ENCODE data around the gene LAIR2.

The LAIR2 gene

GRCh38 chr19:54530866-54531265, 28.2 kb downstream of the LAIR2 start:
- H3K9me3 Mint-ChIP-seq (ENCODE audit: low read depth) = no peaks in the 10 kb centered on the region
- H3K36me3 Mint-ChIP-seq = no peaks in the 10 kb centered on the region
- H3K27me3 Mint-ChIP-seq = peaks cover 23% of the 10 kb centered on the region
- H3K4me1 Mint-ChIP-seq (ENCODE audit: low read depth) = peaks cover 3% of the 10 kb centered on the region
- no peak overlapping the region for H3K4me3 Mint-ChIP-seq
- no peak overlapping the region for H3K27ac Mint-ChIP-seq

GRCh38 chr19:54532528-54532927, 29.9 kb downstream of the LAIR2 start:
- Mint-ChIP-seq H3K36me3 (no peaks in the 10 kb centered on the region), H3K9me3 (ENCODE audit: low read depth) (no peaks in the 10 kb centered on the region), H3K4me1 (ENCODE audit: low read depth) (peaks cover 3% of the 10 kb centered on the region), H3K27ac (no peak overlapping the region), H3K4me3 (no peak overlapping the region), H3K27me3 (peaks cover 21% of the 10 kb centered on the region)

- no peaks in the 10 kb centered on the region for H3K36me3 Mint-ChIP-seq
- no peak overlapping the region for H3K4me3 Mint-ChIP-seq
- H3K4me1 Mint-ChIP-seq (ENCODE audit: low read depth) = peaks cover 3% of the 10 kb centered on the region
- peaks cover 21% of the 10 kb centered on the region for H3K27me3 Mint-ChIP-seq
- no peaks in the 10 kb centered on the region for H3K9me3 Mint-ChIP-seq (ENCODE audit: low read depth)
- no peak overlapping the region for H3K27ac Mint-ChIP-seq
Observed at GRCh38 chr19:54533476-54533875, 30.8 kb downstream of the LAIR2 start.

- no peak overlapping the region for H3K27ac Mint-ChIP-seq
- no peak overlapping the region for H3K4me3 Mint-ChIP-seq
- peaks cover 3% of the 10 kb centered on the region for H3K4me1 Mint-ChIP-seq (ENCODE audit: low read depth)
- H3K27me3 Mint-ChIP-seq = peaks cover 24% of the 10 kb centered on the region
- no peaks in the 10 kb centered on the region for H3K9me3 Mint-ChIP-seq (ENCODE audit: low read depth)
- no peaks in the 10 kb centered on the region for H3K36me3 Mint-ChIP-seq
Observed at GRCh38 chr19:54534156-54534555, 31.5 kb downstream of the LAIR2 start.

- Mint-ChIP-seq H3K27ac (no peak overlapping the region), H3K4me1 (ENCODE audit: low read depth) (peaks cover 3% of the 10 kb centered on the region), H3K9me3 (ENCODE audit: low read depth) (no peaks in the 10 kb centered on the region), H3K36me3 (no peaks in the 10 kb centered on the region), H3K4me3 (no peak overlapping the region), H3K27me3 (peaks cover 23% of the 10 kb centered on the region)
Observed at GRCh38 chr19:54535601-54536000, 33.0 kb downstream of the LAIR2 start.

GRCh38 chr19:54536956-54537355, 34.3 kb downstream of the LAIR2 start:
- Mint-ChIP-seq H3K36me3 (no peaks in the 10 kb centered on the region), H3K27ac (no peak overlapping the region), H3K27me3 (peaks cover 22% of the 10 kb centered on the region), H3K9me3 (ENCODE audit: low read depth) (no peaks in the 10 kb centered on the region), H3K4me1 (ENCODE audit: low read depth) (peaks cover 3% of the 10 kb centered on the region), H3K4me3 (no peak overlapping the region)

GRCh38 chr19:54541712-54542111, 39.1 kb downstream of the LAIR2 start:
- H3K4me3 Mint-ChIP-seq = no peak overlapping the region
- H3K9me3 Mint-ChIP-seq (ENCODE audit: low read depth) = no peaks in the 10 kb centered on the region
- H3K27me3 Mint-ChIP-seq = peaks cover 15% of the 10 kb centered on the region
- no peaks in the 10 kb centered on the region for H3K4me1 Mint-ChIP-seq (ENCODE audit: low read depth)
- H3K27ac Mint-ChIP-seq = no peak overlapping the region
- no peaks in the 10 kb centered on the region for H3K36me3 Mint-ChIP-seq

GRCh38 chr19:54548806-54549205, 46.2 kb downstream of the LAIR2 start:
- no peak overlapping the region for H3K4me3 Mint-ChIP-seq
- peaks cover 4% of the 10 kb centered on the region for H3K4me1 Mint-ChIP-seq (ENCODE audit: low read depth)
- no peaks in the 10 kb centered on the region for H3K36me3 Mint-ChIP-seq
- no peak overlapping the region for H3K27ac Mint-ChIP-seq
- H3K27me3 Mint-ChIP-seq = peaks cover 17% of the 10 kb centered on the region
- H3K9me3 Mint-ChIP-seq (ENCODE audit: low read depth) = no peaks in the 10 kb centered on the region

GRCh38 chr19:54549224-54549623, 46.6 kb downstream of the LAIR2 start:
- no peaks in the 10 kb centered on the region for H3K9me3 Mint-ChIP-seq (ENCODE audit: low read depth)
- H3K27me3 Mint-ChIP-seq = peaks cover 17% of the 10 kb centered on the region
- H3K36me3 Mint-ChIP-seq = no peaks in the 10 kb centered on the region
- no peak overlapping the region for H3K27ac Mint-ChIP-seq
- H3K4me1 Mint-ChIP-seq (ENCODE audit: low read depth) = peaks cover 4% of the 10 kb centered on the region
- H3K4me3 Mint-ChIP-seq = no peak overlapping the region

- Mint-ChIP-seq H3K36me3 (no peaks in the 10 kb centered on the region), H3K9me3 (ENCODE audit: low read depth) (no peaks in the 10 kb centered on the region), H3K27me3 (peaks cover 14% of the 10 kb centered on the region), H3K4me3 (no peak overlapping the region), H3K4me1 (ENCODE audit: low read depth) (peaks cover 4% of the 10 kb centered on the region), H3K27ac (no peak overlapping the region)
Observed at GRCh38 chr19:54551293-54551692, 48.7 kb downstream of the LAIR2 start.

- Mint-ChIP-seq H3K27me3 (peaks cover 12% of the 10 kb centered on the region), H3K36me3 (no peaks in the 10 kb centered on the region), H3K9me3 (ENCODE audit: low read depth) (no peaks in the 10 kb centered on the region), H3K27ac (no peak overlapping the region), H3K4me1 (ENCODE audit: low read depth) (peaks cover 4% of the 10 kb centered on the region), H3K4me3 (no peak overlapping the region)
Observed at GRCh38 chr19:54551950-54552912, 49.6 kb downstream of the LAIR2 start.

- Mint-ChIP-seq H3K27ac (no peak overlapping the region), H3K9me3 (ENCODE audit: low read depth) (no peaks in the 10 kb centered on the region), H3K4me3 (no peak overlapping the region), H3K36me3 (no peaks in the 10 kb centered on the region), H3K4me1 (ENCODE audit: low read depth) (peaks cover 4% of the 10 kb centered on the region), H3K27me3 (peaks cover 12% of the 10 kb centered on the region)
Observed at GRCh38 chr19:54552913-54553310, 50.3 kb downstream of the LAIR2 start.

GRCh38 chr19:54554006-54554405, 51.4 kb downstream of the LAIR2 start:
- H3K4me3 Mint-ChIP-seq = no peak overlapping the region

GRCh38 chr19:54554896-54555295, 52.3 kb downstream of the LAIR2 start:
- H3K9me3 Mint-ChIP-seq (ENCODE audit: low read depth) = no peaks in the 10 kb centered on the region
- H3K4me3 Mint-ChIP-seq = no peak overlapping the region
- H3K27me3 Mint-ChIP-seq = peaks cover 14% of the 10 kb centered on the region
- no peak overlapping the region for H3K27ac Mint-ChIP-seq
- H3K36me3 Mint-ChIP-seq = no peaks in the 10 kb centered on the region
- H3K4me1 Mint-ChIP-seq (ENCODE audit: low read depth) = peaks cover 4% of the 10 kb centered on the region

More at GRCh38 chr19:54554006-54554405, 51.4 kb downstream of the LAIR2 start:
- Mint-ChIP-seq H3K27ac (no peak overlapping the region), H3K9me3 (ENCODE audit: low read depth) (no peaks in the 10 kb centered on the region), H3K4me1 (ENCODE audit: low read depth) (peaks cover 4% of the 10 kb centered on the region), H3K27me3 (peaks cover 12% of the 10 kb centered on the region), H3K36me3 (no peaks in the 10 kb centered on the region)

GRCh38 chr19:54556194-54556593, 53.6 kb downstream of the LAIR2 start:
- H3K4me3 Mint-ChIP-seq = no peak overlapping the region
- H3K27ac Mint-ChIP-seq = no peak overlapping the region
- peaks cover 15% of the 10 kb centered on the region for H3K27me3 Mint-ChIP-seq
- H3K4me1 Mint-ChIP-seq (ENCODE audit: low read depth) = peaks cover 4% of the 10 kb centered on the region
- H3K36me3 Mint-ChIP-seq = no peaks in the 10 kb centered on the region
- no peaks in the 10 kb centered on the region for H3K9me3 Mint-ChIP-seq (ENCODE audit: low read depth)

GRCh38 chr19:54558339-54558738, 55.7 kb downstream of the LAIR2 start:
- Mint-ChIP-seq H3K9me3 (ENCODE audit: low read depth) (no peaks in the 10 kb centered on the region), H3K4me1 (ENCODE audit: low read depth) (no peaks in the 10 kb centered on the region), H3K36me3 (no peaks in the 10 kb centered on the region), H3K4me3 (no peak overlapping the region), H3K27ac (no peak overlapping the region), H3K27me3 (peaks cover 9% of the 10 kb centered on the region)

All from activated naive CD8-positive, alpha-beta T cell (primary cell).